CD4-positive, alpha-beta T cell treated with Interleukin-6 at 100 ng/mL for 8 hours (primary cell): Measurements from ENCODE around the gene BCAS3.

Experiments
- DNase-seq: peaks from one replicate; pipeline ENCODE4 v3.0.0-alpha.2; 2020; ENCODE audit warnings: mixed read lengths, low spot score

BCAS3 gene

GRCh38 chr17:61289408-61290385 is 612.0 kb downstream of the BCAS3 start:
- DNase-seq = no peak

GRCh38 chr17:61291451-61292285 is 614.0 kb downstream of the BCAS3 start:
- no peak for DNase-seq

GRCh38 chr17:61294286-61294685 is 616.6 kb downstream of the BCAS3 start:
- no peak for DNase-seq

- DNase-seq = no peak
Measured at GRCh38 chr17:61294777-61295176, 617.1 kb downstream of the BCAS3 start.

GRCh38 chr17:61296058-61296457 is 618.4 kb downstream of the BCAS3 start:
- DNase-seq = no peak

- no peak for DNase-seq
Measured at GRCh38 chr17:61299517-61300513, 622.2 kb downstream of the BCAS3 start.

- DNase-seq = no peak
Measured at GRCh38 chr17:61302953-61303816, 625.5 kb downstream of the BCAS3 start.

- DNase-seq = no peak
Measured at GRCh38 chr17:61303817-61304096, 626.1 kb downstream of the BCAS3 start.

- no peak for DNase-seq
Measured at GRCh38 chr17:61305024-61305423, 627.4 kb downstream of the BCAS3 start.

- no peak for DNase-seq
Measured at GRCh38 chr17:61306003-61306402, 628.4 kb downstream of the BCAS3 start.

GRCh38 chr17:61307905-61308886 is 630.5 kb downstream of the BCAS3 start:
- no peak for DNase-seq

GRCh38 chr17:61309362-61310256 is 632.0 kb downstream of the BCAS3 start:
- DNase-seq = no peak

GRCh38 chr17:61310590-61310989 is 632.9 kb downstream of the BCAS3 start:
- no peak for DNase-seq

GRCh38 chr17:61312406-61313295 is 635.0 kb downstream of the BCAS3 start:
- DNase-seq = no peak

GRCh38 chr17:61313461-61314326 is 636.0 kb downstream of the BCAS3 start:
- no peak for DNase-seq

- DNase-seq = no peak
Measured at GRCh38 chr17:61314368-61315078, 636.9 kb downstream of the BCAS3 start.
